Heart left ventricle (tissue), 13 donors: ENCODE results near the gene DOCK2.

ENCODE experiments used
- CTCF ChIP-seq, 12 donors: fragments of 200-600 bp; sonication (generic) in 4 of 12; IDR thresholded peaks; one replicate each; pipeline versions ENCODE4 v1.5.0 to v1.8.0; 2018 to 2022; ENCODE audit warnings: antibody characterized with exemption in 12 of 12, mild to moderate bottlenecking in 5 of 12
- POLR2A ChIP-seq, 2 donors: fragments of 450-650 bp; IDR thresholded peaks; one replicate each; pipeline ENCODE4 v1.6.1; 2017; ENCODE audit warnings: antibody characterized with exemption in 2 of 2, mild to moderate bottlenecking in 2 of 2, moderate library complexity in 2 of 2
- donor health status: ischemic (EF 13 %, LVEDD 7.1; RV severe dilation, severe dysfunction).
- donor health status: DM: no; HTN: yes; CAD: no.
- donor health status: DM: no; HTN: no; CAD: no.
- donor health status: ischemic (EF 25% LVEDD 6.9; RV normal size, moderate dysfunction).
- donor health status: ischemic (EF 25% LVEDD 5.7; RV mildly dilated, moderate dysfunction).
- donor health status: ischemic (EF 35%, LVEDD 5.7; RV mildly dilated, moderate dysfunction).
- donor health status: nonischemic (EF 11% LVEDD 7.7; RV severe dilation, severe dysfunction).
- donor health status: DM: yes; HTN: yes; CAD: no.
- donor health status: PGD.
- donor health status: ischemic (EF 29% LVEDD 5.4; RV normal size, mild dysfunction).
- donor health status: nonischemic (EF 23%, LVEDD 6.1; RV moderate dilation, normal function).

DNA sequence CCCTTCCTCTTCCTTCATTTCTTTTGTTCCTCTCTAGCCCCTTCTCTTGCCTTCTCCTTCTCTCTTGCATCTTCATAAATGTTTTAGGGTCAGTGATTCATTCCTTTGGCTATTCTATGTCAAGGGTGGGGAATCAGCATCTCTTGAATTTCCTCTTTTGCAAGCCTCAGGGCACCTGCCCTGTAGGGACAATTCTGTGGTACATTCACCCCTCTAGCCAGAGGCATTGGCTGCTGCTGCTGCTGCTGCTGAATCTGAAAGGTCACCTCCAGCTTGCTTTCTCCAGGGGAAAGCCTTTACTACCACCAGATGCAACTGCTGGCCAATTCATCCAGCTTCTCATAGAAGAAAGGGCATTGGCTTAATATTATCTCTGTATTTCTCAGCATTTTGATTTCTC, 255.9 kb downstream of the DOCK2 start:
- TF ChIP-seq CTCF (IDR thresholded peaks at IDR 0.05) (no peak), POLR2A (IDR thresholded peaks at IDR 0.05) (no peak)
